ENCODE results near the gene GALNT17. TPM values are rescaled to one million over a fixed set of nuclear protein-coding genes. Genes with fewer than 3 reads are reported as not detected.

The GALNT17 gene
- total RNA-seq, 2 donors from 2014 or later, result 0.82 to 4.0 TPM

- Histone ChIP-seq H3K27ac (no peak overlapping the region), H3K4me3 (no peak overlapping the region), H3K36me3 (no peaks in the 10 kb centered on the region), H3K27me3 (no peaks in the 10 kb centered on the region), H3K4me1 (no peaks in the 10 kb centered on the region), H3K9me3 (no peaks in the 10 kb centered on the region)
- no peak for DNase-seq (ENCODE audit: low spot score)
- TF ChIP-seq CTCF (IDR thresholded peaks at IDR 0.05), result no peak
These were observed 169.2 kb downstream of the GALNT17 start for GRCh38 chr7:71301167-71301566.

GRCh38 chr7:71303566-71303965 lies 171.6 kb downstream of the GALNT17 start:
- Histone ChIP-seq H3K36me3 (no peaks in the 10 kb centered on the region), H3K27ac (no peak overlapping the region), H3K27me3 (no peaks in the 10 kb centered on the region), H3K4me1 (peaks cover 0 to 6% of the 10 kb centered on the region in 2 donors), H3K9me3 (no peaks in the 10 kb centered on the region), H3K4me3 (no peak overlapping the region)
- no peak for DNase-seq (ENCODE audit: low spot score)
- no peak for TF ChIP-seq CTCF (IDR thresholded peaks at IDR 0.05)

- Histone ChIP-seq H3K36me3 (no peaks in the 10 kb centered on the region), H3K9me3 (no peaks in the 10 kb centered on the region), H3K27ac (no peak overlapping the region), H3K4me1 (peaks cover 0 to 6% of the 10 kb centered on the region in 2 donors), H3K4me3 (no peak overlapping the region), H3K27me3 (no peaks in the 10 kb centered on the region)
- TF ChIP-seq CTCF (IDR thresholded peaks at IDR 0.05), result no peak
- no peak for DNase-seq (ENCODE audit: low spot score)
These were observed 176.2 kb downstream of the GALNT17 start for GRCh38 chr7:71308096-71308495.

- Histone ChIP-seq H3K9me3 (no peaks in the 10 kb centered on the region), H3K27me3 (no peaks in the 10 kb centered on the region), H3K4me1 (peaks cover 0 to 6% of the 10 kb centered on the region in 2 donors), H3K36me3 (no peaks in the 10 kb centered on the region), H3K27ac (no peak overlapping the region), H3K4me3 (no peak overlapping the region)
- no peak for DNase-seq (ENCODE audit: low spot score)
- TF ChIP-seq CTCF (IDR thresholded peaks at IDR 0.05), result no peak
These were observed 179.6 kb downstream of the GALNT17 start for GRCh38 chr7:71311576-71311975.

GRCh38 chr7:71312755-71313490 lies 181.0 kb downstream of the GALNT17 start:
- no peak for DNase-seq (ENCODE audit: low spot score)
- Histone ChIP-seq H3K4me3 (no peak overlapping the region), H3K27me3 (no peaks in the 10 kb centered on the region), H3K4me1 (peaks cover 0 to 4% of the 10 kb centered on the region in 2 donors), H3K27ac (no peak overlapping the region), H3K9me3 (no peaks in the 10 kb centered on the region), H3K36me3 (no peaks in the 10 kb centered on the region)
- TF ChIP-seq CTCF (IDR thresholded peaks at IDR 0.05), result no peak

- Histone ChIP-seq H3K36me3 (no peaks in the 10 kb centered on the region), H3K27ac (no peak overlapping the region), H3K4me1 (no peaks in the 10 kb centered on the region), H3K9me3 (no peaks in the 10 kb centered on the region), H3K4me3 (no peak overlapping the region), H3K27me3 (no peaks in the 10 kb centered on the region)
- no peak for TF ChIP-seq CTCF (IDR thresholded peaks at IDR 0.05)
- no peak for DNase-seq (ENCODE audit: low spot score)
These were observed 181.6 kb downstream of the GALNT17 start for GRCh38 chr7:71313553-71313952.
